Epithelial cell of proximal tubule (primary cell): Measurements from ENCODE around the gene ARMC8. TPM values are rescaled to one million over a fixed set of nuclear protein-coding genes. Genes with fewer than 3 reads are reported as not detected.

Experiments used
- DNase-seq: peaks from one replicate; pipeline ENCODE4 v3.0.0-alpha.2; 2011; ENCODE audit warnings: low read depth
- H3K4me3 ChIP-seq: 2 replicates; pipeline ENCODE4 v1.5.1; 2011; ENCODE audit warnings: low read depth, mild to moderate bottlenecking, low read length
- total RNA-seq: library from RNA; depleted of rRNA; stranded (reverse); fragments of >200 nt; gene quantifications from 2 replicates; pipeline ENCODE4 v1.2.3, GENCODE V29; 2015
- TF ChIP-seq, protein P1 (sequence below): conservative IDR thresholded peaks from 2 replicates; pipeline ENCODE4 v1.5.1; 2012; ENCODE audit warnings: low read depth, mild to moderate bottlenecking, low read length

Gene ARMC8
- total RNA-seq, 1 donor from 2014 or later, result 31.9 TPM

DNA sequence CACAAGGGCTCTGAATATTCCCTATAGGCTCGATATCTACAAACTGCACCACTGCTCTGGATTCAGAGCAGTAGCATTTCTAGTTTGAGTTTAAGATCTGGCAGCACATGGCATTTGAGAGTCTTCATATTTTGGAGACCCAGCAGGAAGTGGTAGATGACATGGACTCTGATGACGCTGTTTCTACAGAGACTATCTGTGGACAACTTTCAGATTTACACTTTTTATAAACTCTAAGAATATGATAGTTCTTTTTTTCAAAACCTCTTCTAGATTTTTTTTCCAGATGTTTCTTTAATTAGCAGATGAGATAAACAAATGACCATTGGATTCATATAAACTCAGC is 35.8 kb downstream of the ARMC8 start:
- no peak overlapping the region for H3K4me3 ChIP-seq
- DNase-seq, result no peak
- TF ChIP-seq, protein P1, sequence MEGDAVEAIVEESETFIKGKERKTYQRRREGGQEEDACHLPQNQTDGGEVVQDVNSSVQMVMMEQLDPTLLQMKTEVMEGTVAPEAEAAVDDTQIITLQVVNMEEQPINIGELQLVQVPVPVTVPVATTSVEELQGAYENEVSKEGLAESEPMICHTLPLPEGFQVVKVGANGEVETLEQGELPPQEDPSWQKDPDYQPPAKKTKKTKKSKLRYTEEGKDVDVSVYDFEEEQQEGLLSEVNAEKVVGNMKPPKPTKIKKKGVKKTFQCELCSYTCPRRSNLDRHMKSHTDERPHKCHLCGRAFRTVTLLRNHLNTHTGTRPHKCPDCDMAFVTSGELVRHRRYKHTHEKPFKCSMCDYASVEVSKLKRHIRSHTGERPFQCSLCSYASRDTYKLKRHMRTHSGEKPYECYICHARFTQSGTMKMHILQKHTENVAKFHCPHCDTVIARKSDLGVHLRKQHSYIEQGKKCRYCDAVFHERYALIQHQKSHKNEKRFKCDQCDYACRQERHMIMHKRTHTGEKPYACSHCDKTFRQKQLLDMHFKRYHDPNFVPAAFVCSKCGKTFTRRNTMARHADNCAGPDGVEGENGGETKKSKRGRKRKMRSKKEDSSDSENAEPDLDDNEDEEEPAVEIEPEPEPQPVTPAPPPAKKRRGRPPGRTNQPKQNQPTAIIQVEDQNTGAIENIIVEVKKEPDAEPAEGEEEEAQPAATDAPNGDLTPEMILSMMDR, result no peak

DNA sequence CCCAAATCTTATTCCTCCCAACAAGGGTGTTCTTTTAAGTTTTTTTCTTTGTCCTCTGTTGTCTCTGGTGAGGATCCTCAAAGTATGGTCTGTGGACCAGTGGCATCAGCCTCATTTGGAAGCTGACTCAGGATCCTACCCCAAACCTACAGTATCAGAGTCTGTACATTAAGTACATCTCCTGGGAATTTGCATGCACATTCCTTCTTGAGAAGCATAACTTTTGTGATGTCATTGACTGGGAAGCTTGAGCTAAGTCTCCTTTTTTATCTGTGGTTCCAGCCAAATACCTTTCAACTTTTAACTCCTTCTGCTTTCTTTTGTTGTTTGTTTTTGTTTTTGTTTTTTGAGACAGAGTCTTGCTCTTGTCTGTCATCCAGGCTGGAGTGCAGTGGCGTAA is 40.5 kb downstream of the ARMC8 start:
- DNase-seq, result no peak

DNA sequence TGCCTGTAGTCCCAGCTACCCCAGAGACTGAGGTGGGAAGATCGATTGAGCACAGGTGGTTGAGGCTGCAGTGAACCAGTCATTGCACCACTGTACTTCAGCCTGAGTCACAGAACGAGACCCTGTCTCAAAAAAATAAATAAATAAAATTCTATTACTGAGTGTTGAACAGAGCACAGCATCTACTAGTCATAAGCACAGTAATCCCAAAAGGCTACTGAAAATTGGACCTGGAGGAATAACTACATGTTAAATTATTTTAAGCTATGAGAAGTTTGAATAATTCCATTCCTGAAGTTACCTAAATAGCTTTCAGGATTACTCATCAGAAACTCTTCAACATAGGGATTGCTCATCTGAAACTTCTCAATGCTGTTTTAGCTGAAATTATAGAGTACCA is 43.4 kb downstream of the ARMC8 start:
- TF ChIP-seq, protein P1, result no peak
- no peak for DNase-seq
- no peak overlapping the region for H3K4me3 ChIP-seq

More for the DNA sequence above, 40.5 kb downstream of the ARMC8 start:
- TF ChIP-seq, protein P1, result no peak
- H3K4me3 ChIP-seq, result no peak overlapping the region

DNA sequence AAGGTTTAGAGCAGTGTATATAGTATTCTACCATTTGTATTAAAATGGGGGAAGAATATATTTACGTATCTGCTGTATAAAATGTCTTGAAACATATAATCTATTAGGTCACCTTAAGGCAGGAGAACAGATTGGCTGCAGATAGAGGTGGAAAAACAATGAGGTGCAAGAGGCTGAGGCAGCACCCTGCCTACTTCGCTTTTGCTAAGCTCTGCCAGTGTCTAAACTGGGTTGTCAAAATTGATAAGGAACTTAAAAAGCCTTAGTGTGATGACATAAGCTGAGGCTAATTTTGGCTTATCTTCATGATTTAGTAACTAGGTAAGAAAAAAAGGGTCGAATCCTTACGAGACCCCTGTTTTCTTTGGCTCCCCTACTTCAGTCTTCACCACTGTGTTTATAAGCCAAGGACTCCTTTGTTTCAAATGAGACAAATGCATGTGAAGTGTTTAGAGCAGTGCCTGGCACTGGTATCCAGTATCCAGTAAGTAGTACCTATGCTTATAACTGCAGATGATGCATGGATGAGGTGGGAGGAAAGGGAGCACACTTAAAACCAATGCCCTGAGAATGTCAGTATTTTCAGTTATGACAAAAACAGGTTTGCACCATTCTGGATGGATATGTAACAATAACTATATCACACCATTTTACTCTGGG is 45.7 kb downstream of the ARMC8 start:
- no peak for DNase-seq
- TF ChIP-seq, protein P1, result no peak
- no peak overlapping the region for H3K4me3 ChIP-seq

DNA sequence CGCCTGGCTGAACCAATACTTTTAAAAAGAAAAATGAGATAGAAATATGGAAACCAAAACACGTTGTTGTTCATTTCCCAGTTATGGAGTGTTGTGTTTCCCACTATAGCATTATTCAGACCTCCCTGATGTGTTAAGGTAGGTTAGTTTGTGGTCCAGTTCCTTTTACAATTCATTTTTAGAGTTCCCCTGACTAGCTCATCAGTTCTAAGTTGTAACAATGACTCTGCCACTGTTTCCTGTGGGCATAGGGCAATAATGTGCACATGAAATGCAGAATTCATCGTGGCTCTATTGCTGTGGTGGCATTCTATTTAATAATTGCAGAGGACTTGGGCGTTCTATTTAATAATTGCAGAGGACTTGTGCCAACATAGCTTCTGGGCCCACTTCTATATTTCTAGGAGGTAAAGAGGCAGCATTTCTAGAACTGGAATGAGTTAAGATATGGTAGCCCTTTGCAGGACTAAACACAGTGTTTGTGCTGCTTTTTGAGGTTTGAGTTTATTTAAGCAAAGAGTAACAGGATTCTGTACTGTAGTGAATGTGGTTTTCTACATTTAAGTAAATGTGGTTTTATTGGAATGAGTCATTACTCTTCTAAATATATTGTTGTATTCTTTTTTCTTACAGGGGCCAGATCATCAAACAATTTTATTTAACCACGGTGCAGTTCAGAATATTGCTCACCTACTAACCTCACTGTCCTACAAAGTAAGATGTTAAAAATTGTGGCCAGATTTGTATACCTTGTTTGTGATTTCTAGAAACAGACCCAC is 47.5 kb downstream of the ARMC8 start:
- no peak for DNase-seq
- TF ChIP-seq, protein P1, result no peak
- no peak overlapping the region for H3K4me3 ChIP-seq

DNA sequence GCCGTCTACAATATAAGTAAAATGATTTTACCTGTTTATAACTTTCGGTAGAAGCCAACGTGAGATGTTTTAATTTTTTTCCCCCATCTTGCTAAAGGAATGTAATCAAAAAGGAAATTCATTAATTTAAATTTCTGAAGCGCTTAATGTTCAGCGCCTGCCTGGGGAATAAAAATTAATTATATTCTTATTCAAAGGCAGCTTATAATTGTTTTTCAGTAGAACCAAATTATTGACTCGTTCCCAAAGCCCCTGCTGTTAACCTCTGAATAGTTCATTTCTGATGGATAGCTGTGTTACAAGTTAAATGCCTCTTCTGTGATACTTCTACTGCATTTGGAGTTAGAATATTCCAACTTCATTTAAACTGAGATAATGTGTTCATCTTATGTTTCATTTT is 51.6 kb downstream of the ARMC8 start:
- no peak for DNase-seq
- TF ChIP-seq, protein P1, result no peak
- H3K4me3 ChIP-seq, result no peak overlapping the region
